IgD-negative memory B cell (primary cell): ENCODE results near the gene MAGI2. TPM values are rescaled to one million over a fixed set of nuclear protein-coding genes. Genes with fewer than 3 reads are reported as not detected.

Experiments
- H3K27ac Mint-ChIP-seq, 3 donors: one replicate each; pipeline ENCODE4 v1.8.0; 2020 to 2022; ENCODE audit warnings: mild to moderate bottlenecking in 3 of 3, mixed read lengths in 3 of 3, moderate library complexity in 1 of 3
- H3K27me3 Mint-ChIP-seq: one replicate; pipeline ENCODE4 v1.8.0; 2021; ENCODE audit warnings: mixed read lengths
- H3K36me3 Mint-ChIP-seq: one replicate; pipeline ENCODE4 v1.8.0; 2020; ENCODE audit warnings: mild to moderate bottlenecking, mixed read lengths
- H3K4me1 Mint-ChIP-seq, 3 donors: one replicate each; pipeline ENCODE4 v1.8.0; 2020 to 2022; ENCODE audit warnings: mixed read lengths in 3 of 3, mild to moderate bottlenecking in 1 of 3
- H3K4me3 Mint-ChIP-seq, 4 donors: one replicate each; pipeline ENCODE4 v1.8.0; 2020 to 2022; ENCODE audit warnings: mild to moderate bottlenecking in 4 of 4, mixed read lengths in 4 of 4, moderate library complexity in 3 of 4
- H3K9me3 Mint-ChIP-seq, 3 donors: one replicate each; pipeline ENCODE4 v1.8.0; 2020 to 2021; ENCODE audit warnings: mixed read lengths in 3 of 3, mild to moderate bottlenecking in 1 of 3
- polyA plus RNA-seq: library from polyadenylated mRNA; unstranded; fragments of 300-500 nt; fragmentation: Illumina TruSeq; gene quantifications from one replicate; pipeline ENCODE4 v1.2.3, GENCODE V29; 2021

Gene MAGI2
- polyA plus RNA-seq, 1 donor from 2014 or later = not detected

- no peaks in the 10 kb centered on the region for H3K4me1 Mint-ChIP-seq
- H3K27ac Mint-ChIP-seq = no peak overlapping the region
- H3K27me3 Mint-ChIP-seq = peaks cover 2% of the 10 kb centered on the region
- no peak overlapping the region for H3K4me3 Mint-ChIP-seq
- peaks cover 3 to 6% (median 5%) of the 10 kb centered on the region in 3 donors for H3K9me3 Mint-ChIP-seq
- H3K36me3 Mint-ChIP-seq = no peaks in the 10 kb centered on the region
Observed at GRCh38 chr7:78864339-78864738, 589.1 kb downstream of the MAGI2 start.

- Mint-ChIP-seq H3K4me1 (no peaks in the 10 kb centered on the region), H3K27ac (no peak overlapping the region), H3K36me3 (no peaks in the 10 kb centered on the region), H3K4me3 (no peak overlapping the region), H3K27me3 (peaks cover 2% of the 10 kb centered on the region), H3K9me3 (peaks cover 3 to 6% (median 5%) of the 10 kb centered on the region in 3 donors)
Observed at GRCh38 chr7:78863281-78863680, 590.2 kb downstream of the MAGI2 start.

GRCh38 chr7:78862411-78862900 is 591.0 kb downstream of the MAGI2 start:
- Mint-ChIP-seq H3K27me3 (peaks cover 2% of the 10 kb centered on the region), H3K9me3 (peaks cover 3 to 4% (median 3%) of the 10 kb centered on the region in 3 donors), H3K4me3 (no peak overlapping the region), H3K27ac (no peak overlapping the region), H3K36me3 (no peaks in the 10 kb centered on the region), H3K4me1 (no peaks in the 10 kb centered on the region)

DNA sequence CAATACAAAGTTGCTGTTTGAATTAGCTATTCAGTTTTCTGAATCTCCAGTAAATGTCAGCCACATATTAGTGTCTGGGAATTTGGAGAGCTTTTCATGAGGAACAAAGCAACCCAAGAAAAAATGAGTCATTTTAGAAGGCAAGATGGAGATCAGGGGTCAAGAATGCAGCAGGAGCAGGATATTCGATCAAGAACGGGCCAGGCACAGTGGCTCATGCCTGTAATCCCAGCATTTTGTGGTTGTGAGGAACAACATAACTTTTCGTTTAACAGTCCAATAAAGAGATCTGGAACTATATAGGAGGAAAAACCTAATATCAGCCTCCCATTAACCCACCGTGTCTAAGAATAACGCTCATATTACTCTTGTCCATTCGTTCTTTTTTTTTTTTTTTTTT is 600.5 kb downstream of the MAGI2 start:
- H3K4me1 Mint-ChIP-seq = no peaks in the 10 kb centered on the region
- H3K27me3 Mint-ChIP-seq = no peaks in the 10 kb centered on the region
- H3K36me3 Mint-ChIP-seq = no peaks in the 10 kb centered on the region
- peaks cover 2 to 5% (median 3%) of the 10 kb centered on the region in 3 donors for H3K9me3 Mint-ChIP-seq
- H3K4me3 Mint-ChIP-seq = no peak overlapping the region
- no peak overlapping the region for H3K27ac Mint-ChIP-seq

DNA sequence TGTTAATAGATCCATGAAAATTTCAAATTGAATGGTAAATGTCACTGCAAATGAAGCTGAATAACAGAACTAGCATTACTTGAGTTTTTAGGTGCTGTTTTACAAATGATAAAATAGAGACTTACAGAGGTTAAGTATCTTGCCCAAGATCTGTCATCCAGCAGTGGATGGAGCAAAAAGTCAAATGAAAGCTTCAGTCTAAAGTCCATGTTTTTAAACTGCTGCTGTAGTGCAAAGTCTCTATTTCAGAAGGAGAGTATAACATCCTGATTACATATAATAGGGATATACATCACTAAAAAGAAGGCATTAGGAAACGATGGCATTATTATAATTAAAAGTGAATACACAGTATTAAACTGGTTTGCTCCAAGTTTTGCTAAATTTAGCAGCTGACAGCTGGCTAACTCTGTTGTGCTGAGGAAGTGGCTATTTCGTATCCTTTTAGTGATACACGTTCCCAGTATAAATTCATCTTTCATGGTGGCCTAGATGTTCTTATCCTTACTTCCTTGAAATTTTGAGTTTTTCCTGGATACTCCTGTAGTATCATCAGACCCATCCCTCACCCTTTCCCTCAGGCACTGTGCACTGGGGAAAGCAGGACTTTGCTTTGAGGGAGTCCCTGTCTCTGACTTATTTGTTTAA is 603.2 kb downstream of the MAGI2 start:
- Mint-ChIP-seq H3K9me3 (peaks cover 2 to 5% (median 3%) of the 10 kb centered on the region in 3 donors), H3K4me3 (no peak overlapping the region), H3K27me3 (no peaks in the 10 kb centered on the region), H3K36me3 (no peaks in the 10 kb centered on the region), H3K27ac (no peak overlapping the region), H3K4me1 (no peaks in the 10 kb centered on the region)

- H3K9me3 Mint-ChIP-seq = peaks cover 4 to 5% (median 4%) of the 10 kb centered on the region in 3 donors
- no peaks in the 10 kb centered on the region for H3K36me3 Mint-ChIP-seq
- no peaks in the 10 kb centered on the region for H3K27me3 Mint-ChIP-seq
- no peak overlapping the region for H3K27ac Mint-ChIP-seq
- H3K4me1 Mint-ChIP-seq = no peaks in the 10 kb centered on the region
- H3K4me3 Mint-ChIP-seq = no peak overlapping the region
Observed at GRCh38 chr7:78845155-78845554, 608.3 kb downstream of the MAGI2 start.

GRCh38 chr7:78842068-78842467 is 611.4 kb downstream of the MAGI2 start:
- no peaks in the 10 kb centered on the region for H3K27me3 Mint-ChIP-seq
- no peak overlapping the region for H3K4me3 Mint-ChIP-seq
- no peaks in the 10 kb centered on the region for H3K4me1 Mint-ChIP-seq
- H3K9me3 Mint-ChIP-seq = peaks cover 4 to 8% (median 7%) of the 10 kb centered on the region in 3 donors
- no peaks in the 10 kb centered on the region for H3K36me3 Mint-ChIP-seq
- no peak overlapping the region for H3K27ac Mint-ChIP-seq

- Mint-ChIP-seq H3K27me3 (no peaks in the 10 kb centered on the region), H3K9me3 (peaks cover 1 to 11% (median 4%) of the 10 kb centered on the region in 3 donors), H3K27ac (no peak overlapping the region), H3K36me3 (no peaks in the 10 kb centered on the region), H3K4me3 (no peak overlapping the region), H3K4me1 (no peaks in the 10 kb centered on the region)
Observed at GRCh38 chr7:78835897-78836296, 617.6 kb downstream of the MAGI2 start.

- H3K27me3 Mint-ChIP-seq = no peaks in the 10 kb centered on the region
- H3K27ac Mint-ChIP-seq = no peak overlapping the region
- H3K9me3 Mint-ChIP-seq = peaks cover 2 to 7% (median 3%) of the 10 kb centered on the region in 3 donors
- no peaks in the 10 kb centered on the region for H3K4me1 Mint-ChIP-seq
- H3K4me3 Mint-ChIP-seq = no peak overlapping the region
- peaks cover 1% of the 10 kb centered on the region for H3K36me3 Mint-ChIP-seq
Observed at GRCh38 chr7:78828317-78828716, 625.1 kb downstream of the MAGI2 start.

GRCh38 chr7:78803501-78804127 is 649.9 kb downstream of the MAGI2 start:
- Mint-ChIP-seq H3K9me3 (peaks cover 0 to 11% (median 3%) of the 10 kb centered on the region in 3 donors), H3K4me3 (no peak overlapping the region), H3K27ac (no peak overlapping the region), H3K27me3 (no peaks in the 10 kb centered on the region), H3K36me3 (no peaks in the 10 kb centered on the region), H3K4me1 (no peaks in the 10 kb centered on the region)

DNA sequence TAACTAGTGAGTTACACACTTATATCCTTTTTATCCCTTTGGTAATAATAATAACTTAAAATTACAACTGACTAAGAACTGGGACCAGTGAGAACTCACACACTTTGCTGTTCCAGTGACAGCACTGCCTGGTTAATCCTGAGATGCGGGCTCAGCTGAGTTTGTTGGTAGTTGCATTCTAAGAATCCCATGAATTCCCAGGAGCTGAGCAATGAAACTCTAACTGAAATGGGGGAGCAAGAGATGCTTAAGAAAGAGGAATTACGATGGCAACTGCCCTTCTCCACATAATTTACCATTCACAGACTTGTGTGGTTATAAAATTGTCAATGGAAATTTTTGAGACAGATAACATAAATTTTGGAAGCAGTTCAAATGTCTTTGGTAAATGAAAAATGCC is 659.4 kb downstream of the MAGI2 start:
- no peaks in the 10 kb centered on the region for H3K27me3 Mint-ChIP-seq

GRCh38 chr7:78792624-78793023 is 660.8 kb downstream of the MAGI2 start:
- Mint-ChIP-seq H3K27ac (no peak overlapping the region), H3K9me3 (peaks cover under 1 to 13% (median 7%) of the 10 kb centered on the region in 3 donors), H3K4me3 (no peak overlapping the region), H3K36me3 (no peaks in the 10 kb centered on the region), H3K27me3 (no peaks in the 10 kb centered on the region), H3K4me1 (no peaks in the 10 kb centered on the region)

More for the DNA sequence above, 659.4 kb downstream of the MAGI2 start:
- Mint-ChIP-seq H3K36me3 (no peaks in the 10 kb centered on the region), H3K4me3 (no peak overlapping the region), H3K4me1 (no peaks in the 10 kb centered on the region), H3K9me3 (peaks cover 2 to 13% (median 7%) of the 10 kb centered on the region in 3 donors), H3K27ac (no peak overlapping the region)

DNA sequence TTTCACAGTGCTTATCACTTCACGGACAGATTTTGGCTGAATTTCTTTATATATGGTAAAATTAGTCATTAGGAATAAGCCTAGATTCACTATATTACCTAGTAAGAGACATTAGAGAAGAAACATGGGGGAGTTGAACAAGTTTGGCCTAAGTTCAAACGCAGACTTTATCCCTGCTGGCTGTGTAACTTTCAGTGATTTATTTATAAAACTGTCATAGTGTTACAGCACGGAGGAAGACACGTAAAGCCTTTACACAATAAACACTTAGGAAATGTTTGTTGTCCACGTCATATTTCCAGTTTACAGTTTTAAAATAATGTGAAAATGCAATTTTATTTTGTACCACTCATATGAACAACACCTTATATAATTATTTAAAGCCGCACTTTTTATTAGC is 661.5 kb downstream of the MAGI2 start:
- H3K27ac Mint-ChIP-seq = no peak overlapping the region
- H3K4me3 Mint-ChIP-seq = no peak overlapping the region
- H3K27me3 Mint-ChIP-seq = no peaks in the 10 kb centered on the region
- H3K36me3 Mint-ChIP-seq = no peaks in the 10 kb centered on the region
- no peaks in the 10 kb centered on the region for H3K4me1 Mint-ChIP-seq
- peaks cover 1 to 13% (median 7%) of the 10 kb centered on the region in 3 donors for H3K9me3 Mint-ChIP-seq

DNA sequence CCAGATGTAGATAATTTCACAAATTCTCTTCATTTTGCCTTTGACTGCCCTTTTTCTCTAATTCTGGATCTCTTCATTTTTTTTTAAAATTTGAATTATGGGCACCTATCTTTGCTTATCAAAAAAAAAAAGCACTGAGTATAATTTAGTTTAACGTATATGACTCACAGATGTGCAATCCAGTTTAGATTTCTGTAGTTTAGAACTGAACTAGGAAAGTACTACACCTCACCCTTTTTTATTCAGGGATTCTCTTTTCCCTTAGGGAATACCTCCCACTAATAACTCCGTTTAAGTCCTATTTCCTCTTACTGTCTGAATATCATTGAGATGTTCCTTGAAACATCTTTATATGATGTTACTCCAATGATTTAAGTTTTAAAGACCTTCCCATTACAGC is 665.0 kb downstream of the MAGI2 start:
- H3K4me1 Mint-ChIP-seq = no peaks in the 10 kb centered on the region
- H3K36me3 Mint-ChIP-seq = peaks cover 3% of the 10 kb centered on the region
- H3K27ac Mint-ChIP-seq = no peak overlapping the region
- H3K27me3 Mint-ChIP-seq = no peaks in the 10 kb centered on the region
- peaks cover 3 to 6% (median 4%) of the 10 kb centered on the region in 3 donors for H3K9me3 Mint-ChIP-seq
- H3K4me3 Mint-ChIP-seq = no peak overlapping the region

DNA sequence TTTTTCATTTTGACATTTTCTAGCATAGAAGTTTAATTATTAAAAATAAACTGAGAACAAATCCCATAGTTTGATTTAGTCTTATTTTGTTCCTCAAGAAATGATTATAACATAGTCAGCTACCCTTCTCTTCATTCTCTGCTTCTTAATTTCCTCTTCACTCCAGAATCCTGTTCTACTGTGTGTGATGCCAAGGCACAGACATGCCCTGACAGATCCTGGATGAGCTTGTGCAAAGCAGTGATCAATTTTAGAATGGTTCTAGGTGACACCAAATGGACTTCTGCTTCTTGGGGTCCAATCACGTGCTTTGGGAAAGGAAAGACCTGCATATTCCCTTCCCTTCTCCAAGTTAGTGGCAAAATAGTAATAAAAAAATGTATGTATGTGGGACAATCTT is 665.6 kb downstream of the MAGI2 start:
- peaks cover 3% of the 10 kb centered on the region for H3K36me3 Mint-ChIP-seq
- no peak overlapping the region for H3K4me3 Mint-ChIP-seq
- no peaks in the 10 kb centered on the region for H3K4me1 Mint-ChIP-seq
- no peak overlapping the region for H3K27ac Mint-ChIP-seq
- H3K27me3 Mint-ChIP-seq = no peaks in the 10 kb centered on the region
- peaks cover 3 to 6% (median 4%) of the 10 kb centered on the region in 3 donors for H3K9me3 Mint-ChIP-seq

DNA sequence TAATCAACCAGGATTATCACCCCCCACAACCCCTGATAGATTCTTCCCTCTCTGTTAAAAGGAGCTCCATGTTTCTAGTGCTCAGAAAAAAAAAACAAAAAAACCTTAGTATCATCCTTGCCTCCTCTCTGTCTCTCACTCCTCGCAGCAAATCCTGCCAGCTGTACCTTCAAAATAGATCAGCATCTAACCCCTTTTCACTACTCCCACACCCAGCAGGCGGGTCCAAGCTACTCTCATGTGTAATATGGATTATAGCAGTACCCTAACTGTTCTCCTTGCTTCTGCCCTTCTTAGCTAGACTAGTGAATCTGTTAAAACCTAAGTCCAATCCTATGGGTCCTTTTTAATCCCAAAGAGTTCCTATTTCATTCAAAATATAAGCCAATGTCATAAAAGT is 667.4 kb downstream of the MAGI2 start:
- H3K27me3 Mint-ChIP-seq = no peaks in the 10 kb centered on the region
- H3K27ac Mint-ChIP-seq = peak overlapping the region in 1 of 3 donors; percentile 17
- no peaks in the 10 kb centered on the region for H3K4me1 Mint-ChIP-seq
- H3K4me3 Mint-ChIP-seq = no peak overlapping the region
- peaks cover 3% of the 10 kb centered on the region for H3K36me3 Mint-ChIP-seq
- peaks cover 3 to 6% (median 4%) of the 10 kb centered on the region in 3 donors for H3K9me3 Mint-ChIP-seq
